Dermis microvascular lymphatic vessel endothelial cell (primary cell): Measurements from ENCODE around the gene TMPRSS11A. TPM values are rescaled to one million over a fixed set of nuclear protein-coding genes. Genes with fewer than 3 reads are reported as not detected.
A peak's percentile ranks its signal among the peaks of the same experiment; 100 is the strongest.

Experiments
- DNase-seq, 2 donors: peaks; one replicate each; pipeline versions ENCODE4 v3.0.0 to v3.0.0-alpha.2; 2010; ENCODE audit warnings: low read depth in 2 of 2
- total RNA-seq: library from RNA; depleted of rRNA; stranded (reverse); fragments of >200 nt; gene quantifications from 2 replicates; pipeline ENCODE4 v1.2.1, GENCODE V29; 2014

Gene TMPRSS11A
- total RNA-seq = not detected in 2 replicates

- DNase-seq = no peak
Measured at GRCh38 chr4:67963356-67963755, at the start of gene TMPRSS11A. Gene TMPRSS11A, minus strand, starts transcription at chr4:67963493. Its CDS starts 100 bp downstream, at chr4:67963393.

- no peak for DNase-seq
Measured at GRCh38 chr4:68011684-68012083, 48.4 kb upstream of the TMPRSS11A start.

- DNase-seq = no peak
Measured at GRCh38 chr4:68002906-68003305, 39.6 kb upstream of the TMPRSS11A start.

GRCh38 chr4:67996127-67996526 is 32.8 kb upstream of the TMPRSS11A start:
- DNase-seq = no peak

GRCh38 chr4:67988991-67989390 is 25.7 kb upstream of the TMPRSS11A start:
- no peak for DNase-seq

- DNase-seq = no peak
Measured at GRCh38 chr4:67983333-67983732, 20.0 kb upstream of the TMPRSS11A start.

GRCh38 chr4:67980512-67980911 is 17.2 kb upstream of the TMPRSS11A start:
- DNase-seq = no peak

GRCh38 chr4:67973608-67974007 is 10.3 kb upstream of the TMPRSS11A start:
- DNase-seq = no peak

- no peak for DNase-seq
Measured at GRCh38 chr4:67954890-67955289, 8.4 kb downstream of the TMPRSS11A start.

GRCh38 chr4:67941074-67941473 is 22.2 kb downstream of the TMPRSS11A start:
- no peak for DNase-seq

GRCh38 chr4:67940506-67940905 is 22.8 kb downstream of the TMPRSS11A start:
- DNase-seq = no peak

- no peak for DNase-seq
Measured at GRCh38 chr4:67939195-67939594, 24.1 kb downstream of the TMPRSS11A start.

- no peak for DNase-seq
Measured at GRCh38 chr4:67935888-67936287, 27.4 kb downstream of the TMPRSS11A start.

- peak; percentile 18 to 79 for DNase-seq
Measured at GRCh38 chr4:67934628-67935027, 28.7 kb downstream of the TMPRSS11A start.

- DNase-seq = peak in 1 of 2 donors; percentile 15
Measured at GRCh38 chr4:67933755-67934154, 29.5 kb downstream of the TMPRSS11A start.

GRCh38 chr4:67933038-67933437 is 30.3 kb downstream of the TMPRSS11A start:
- DNase-seq = no peak

GRCh38 chr4:67931256-67931655 is 32.0 kb downstream of the TMPRSS11A start:
- DNase-seq = no peak

- no peak for DNase-seq
Measured at GRCh38 chr4:67929426-67929825, 33.9 kb downstream of the TMPRSS11A start.

GRCh38 chr4:67928546-67928945 is 34.7 kb downstream of the TMPRSS11A start:
- no peak for DNase-seq

GRCh38 chr4:67927251-67927650 is 36.0 kb downstream of the TMPRSS11A start:
- no peak for DNase-seq

- no peak for DNase-seq
Measured at GRCh38 chr4:67926485-67926884, 36.8 kb downstream of the TMPRSS11A start.

GRCh38 chr4:67922697-67923096 is 40.6 kb downstream of the TMPRSS11A start:
- no peak for DNase-seq

GRCh38 chr4:67918428-67918827 is 44.9 kb downstream of the TMPRSS11A start:
- no peak for DNase-seq

- no peak for DNase-seq
Measured at GRCh38 chr4:67915400-67915966, 47.8 kb downstream of the TMPRSS11A start.
